PC-3 (cell line): ENCODE measurements around the gene JAZF1. TPM values are rescaled to one million over a fixed set of nuclear protein-coding genes. Genes with fewer than 3 reads are reported as not detected.

Source experiments
- ATAC-seq: fragments of 200-7000 bp; cut with Tn5 transposase; 2 replicates; pipeline ENCODE4 v1.9.1; 2020; ENCODE audit warnings: mild to moderate bottlenecking, moderate library complexity
- BruUV-seq: library from RNA; stranded (reverse); fragments of 400-500 nt; replicated peaks from 2 replicates; lab custom pipeline; 2021; lab: Mats Ljungman, UMichigan
- CTCF ChIA-PET: fragments of 300-600 bp; sonication (Branson Sonifier 250); formaldehyde crosslinking; loops from one replicate; lab custom pipeline; 2022; ENCODE audit warnings: antibody characterized with exemption; lab: Charles Lee
- POLR2A ChIA-PET: fragments of 300-600 bp; sonication (Branson Sonifier 250); formaldehyde crosslinking; loops from one replicate; lab custom pipeline; 2022; ENCODE audit warnings: antibody characterized with exemption; ENCODE audit not compliant: unreplicated experiment; lab: Charles Lee
- DNase-seq: peaks from one replicate; pipeline ENCODE4 v3.0.0-alpha.2; 2015
- H2AFZ ChIP-seq: fragments of 300-600 bp; sonication (generic); 2 replicates; pipeline ENCODE4 v1.6.0; 2016; ENCODE audit warnings: antibody characterized with exemption, low read length
- H3F3A ChIP-seq: fragments of 300-600 bp; sonication (generic); one replicate; pipeline ENCODE4 v1.6.0; 2017; ENCODE audit warnings: antibody characterized with exemption, low read length, control low read depth, mild to moderate bottlenecking; ENCODE audit not compliant: unreplicated experiment
- H3K27ac ChIP-seq: fragments of 300-600 bp; sonication (generic); 2 replicates; pipeline ENCODE4 v1.5.1; 2016; ENCODE audit warnings: mild to moderate bottlenecking, low read length
- H3K27me3 ChIP-seq: fragments of 300-600 bp; sonication (generic); 2 replicates; pipeline ENCODE4 v1.6.1; 2016; ENCODE audit warnings: low read length, mixed read lengths
- H3K36me3 ChIP-seq: fragments of 300-600 bp; sonication (generic); 2 replicates; pipeline ENCODE4 v1.6.1; 2016; ENCODE audit warnings: low read depth, mixed run types, low read length, mixed read lengths
- H3K4me1 ChIP-seq: fragments of 300-600 bp; sonication (generic); 2 replicates; pipeline ENCODE4 v1.5.1; 2016; ENCODE audit warnings: low read length; ENCODE audit not compliant: insufficient read depth
- H3K4me2 ChIP-seq: fragments of 300-600 bp; sonication (generic); 2 replicates; pipeline ENCODE4 v1.6.0; 2016; ENCODE audit warnings: low read length
- H3K4me3 ChIP-seq: fragments of 300-600 bp; sonication (generic); 2 replicates; pipeline ENCODE4 v1.5.1; 2016; ENCODE audit warnings: mild to moderate bottlenecking, low read length, mixed read lengths
- H3K79me2 ChIP-seq: fragments of 300-600 bp; sonication (generic); 2 replicates; pipeline ENCODE4 v1.6.1; 2017; ENCODE audit warnings: low read length, mixed read lengths
- H3K9ac ChIP-seq: fragments of 300-600 bp; sonication (generic); 2 replicates; pipeline ENCODE4 v1.6.0; 2016; ENCODE audit warnings: mild to moderate bottlenecking, low read length
- H3K9me2 ChIP-seq: fragments of 300-600 bp; sonication (generic); replicated peaks from 2 replicates; pipeline ENCODE4 v1.6.1; 2016; ENCODE audit warnings: mixed run types, low read length, mixed read lengths
- H3K9me3 ChIP-seq: fragments of 300-600 bp; sonication (generic); 2 replicates; pipeline ENCODE4 v1.6.1; 2016; ENCODE audit warnings: low read length, mixed read lengths
- H4K20me1 ChIP-seq: fragments of 300-600 bp; sonication (generic); 2 replicates; pipeline ENCODE4 v1.6.1; 2016; ENCODE audit warnings: low read length, mixed read lengths
- CTCF ChIP-seq: fragments of 300-600 bp; sonication (generic); conservative IDR thresholded peaks from 2 replicates; pipeline ENCODE4 v1.5.1; 2017; ENCODE audit warnings: antibody characterized with exemption, low read depth, mild to moderate bottlenecking, low read length
- EZH2 ChIP-seq: fragments of 300-600 bp; sonication (generic); IDR thresholded peaks from one replicate; pipeline ENCODE4 v1.6.1; 2017; ENCODE audit warnings: antibody characterized with exemption, mild to moderate bottlenecking, low read length; ENCODE audit not compliant: unreplicated experiment
- EZH2phosphoT487 ChIP-seq: fragments of 300-600 bp; sonication (generic); IDR thresholded peaks from 2 replicates; pipeline ENCODE4 v1.6.1; 2018; ENCODE audit warnings: mild to moderate bottlenecking, antibody characterized with exemption, low read length, borderline replicate concordance
- intact Hi-C: fragments of 100-400 bp; cut with micrococcal nuclease; formaldehyde crosslinking; loops from 2 replicates; pipeline ENCODE4 v1.9.0; 2023
- total RNA-seq: library from RNA; depleted of rRNA; stranded (reverse); fragments of >200 nt; gene quantifications from 2 replicates; pipeline ENCODE4 v1.2.3, GENCODE V29; 2014

The JAZF1 gene
- total RNA-seq, 1 experiment from 2014 or later, result 2.3 TPM

GRCh38 chr7:27804139-27804538 is 376.5 kb downstream of the JAZF1 start:
- TF ChIP-seq CTCF (no peak), EZH2phosphoT487 (no peak), EZH2 (no peak)
- Histone ChIP-seq H3K79me2 (no peaks in the 10 kb centered on the region), H3K27me3 (no peaks in the 10 kb centered on the region), H3K36me3 (peaks cover 6% of the 10 kb centered on the region; the same call in 1 of the 2 replicates), H3K4me2 (no peak overlapping the region), H3K9me2 (no peaks in the 10 kb centered on the region), H3K4me1 (peaks cover 9% of the 10 kb centered on the region), H3F3A (no peaks in the 10 kb centered on the region), H3K4me3 (no peak overlapping the region), H3K9ac (no peak overlapping the region), H4K20me1 (no peaks in the 10 kb centered on the region), H2AFZ (no peak overlapping the region), H3K9me3 (no peaks in the 10 kb centered on the region), H3K27ac (no peak overlapping the region)
- CTCF ChIA-PET, result no interaction called here
- BruUV-seq, result no TSS peak
- DNase-seq (no peak), ATAC-seq (no peak)
- intact Hi-C loops, result no loop called here
- POLR2A ChIA-PET, result no interaction called here

- ATAC-seq (no peak), DNase-seq (no peak)
- H3K4me2 ChIP-seq, result no peak overlapping the region
- peaks cover under 1% of the 10 kb centered on the region; the same call in 1 of the 2 replicates for H3K4me1 ChIP-seq
- POLR2A ChIA-PET, result no interaction called here
- intact Hi-C loops, result no loop called here
- peaks cover 6% of the 10 kb centered on the region; the same call in 1 of the 2 replicates for H3K36me3 ChIP-seq
- H3K4me3 ChIP-seq, result no peak overlapping the region
- CTCF ChIA-PET, result no interaction called here
- TF ChIP-seq EZH2 (no peak), EZH2phosphoT487 (no peak), CTCF (no peak)
- no peaks in the 10 kb centered on the region for H4K20me1 ChIP-seq
- no peaks in the 10 kb centered on the region for H3K27me3 ChIP-seq
- H3K9ac ChIP-seq, result no peak overlapping the region
- no peaks in the 10 kb centered on the region for H3K79me2 ChIP-seq
- H3K27ac ChIP-seq, result no peak overlapping the region
- BruUV-seq, result no TSS peak
- no peaks in the 10 kb centered on the region for H3K9me2 ChIP-seq
- H3K9me3 ChIP-seq, result no peaks in the 10 kb centered on the region
- no peak overlapping the region for H2AFZ ChIP-seq
- no peaks in the 10 kb centered on the region for H3F3A ChIP-seq
These were observed 377.6 kb downstream of the JAZF1 start for GRCh38 chr7:27802999-27803398.

- intact Hi-C loops, result no loop called here
- no peak for TF ChIP-seq EZH2phosphoT487
- TF ChIP-seq EZH2, result no peak
- no peak for TF ChIP-seq CTCF
- Histone ChIP-seq H3K4me1 (no peaks in the 10 kb centered on the region), H3K9ac (no peak overlapping the region), H2AFZ (no peak overlapping the region), H3K27ac (no peak overlapping the region), H4K20me1 (no peaks in the 10 kb centered on the region), H3K9me2 (no peaks in the 10 kb centered on the region), H3K4me2 (no peak overlapping the region), H3K9me3 (no peaks in the 10 kb centered on the region), H3K36me3 (peaks cover 19% of the 10 kb centered on the region), H3K27me3 (no peaks in the 10 kb centered on the region), H3K79me2 (no peaks in the 10 kb centered on the region), H3K4me3 (no peak overlapping the region), H3F3A (no peaks in the 10 kb centered on the region)
- no peak for DNase-seq
- no peak for ATAC-seq
- no TSS peak for BruUV-seq
- CTCF ChIA-PET, result no interaction called here
- POLR2A ChIA-PET, result no interaction called here
These were observed 381.4 kb downstream of the JAZF1 start for GRCh38 chr7:27799212-27799611.
